HepG2 (cell line): ENCODE measurements around the gene HELZ. TPM values are rescaled to one million over a fixed set of nuclear protein-coding genes. Genes with fewer than 3 reads are reported as not detected.

ENCODE experiments used
- BRD4 ChIP-seq: sonication (generic); formaldehyde crosslinking; IDR thresholded peaks from 2 replicates; pipeline ENCODE4 v1.4.0; 2020; ENCODE audit warnings: missing genetic modification reagents
- CC2D1A ChIP-seq: sonication (generic); formaldehyde crosslinking; IDR thresholded peaks from 2 replicates; pipeline ENCODE4 v1.8.1; 2023; ENCODE audit warnings: mild to moderate bottlenecking, missing genetic modification reagents
- GLMP ChIP-seq: sonication (generic); formaldehyde crosslinking; IDR thresholded peaks from 2 replicates; pipeline ENCODE4 v1.9.0; 2021; ENCODE audit warnings: missing genetic modification reagents, mild to moderate bottlenecking, borderline replicate concordance
- HES4 ChIP-seq: sonication (generic); formaldehyde crosslinking; IDR thresholded peaks from 2 replicates; pipeline ENCODE4 v1.9.0; 2021; ENCODE audit warnings: mild to moderate bottlenecking, missing genetic modification reagents, borderline replicate concordance
- JUNB ChIP-seq: sonication (generic); formaldehyde crosslinking; IDR thresholded peaks from 2 replicates; pipeline ENCODE4 v1.8.0; 2022; ENCODE audit warnings: missing genetic modification reagents, mild to moderate bottlenecking, borderline replicate concordance
- KLF6 ChIP-seq: IDR thresholded peaks from 2 replicates; pipeline ENCODE4 v1.8.0; 2016; ENCODE audit warnings: missing biosample characterization, missing genetic modification reagents
- KLF9 ChIP-seq: IDR thresholded peaks from 2 replicates; pipeline ENCODE4 v1.6.1; 2016; ENCODE audit warnings: low read depth
- NFKBIZ ChIP-seq: IDR thresholded peaks from 2 replicates; pipeline ENCODE4 v1.6.1; 2018; ENCODE audit warnings: missing genetic modification reagents, missing compliant biosample characterization
- POLR2G ChIP-seq: fragments of 200-400 bp; formaldehyde crosslinking; IDR thresholded peaks from 2 replicates; pipeline ENCODE4 v1.6.1; 2018; ENCODE audit warnings: mild to moderate bottlenecking, low read depth, low read length, moderate library complexity
- REL ChIP-seq: sonication (generic); formaldehyde crosslinking; conservative IDR thresholded peaks from 2 replicates; pipeline ENCODE4 v1.8.0; 2022; ENCODE audit warnings: mild to moderate bottlenecking, missing genetic modification reagents, moderate library complexity
- TCF12 ChIP-seq, 2 experiments: fragments of 450-650 bp in 1 of 2; sonication (generic) in 1 of 2; formaldehyde crosslinking in 1 of 2; IDR thresholded peaks; 2 replicates each; pipeline versions ENCODE4 v1.6.1 to v1.8.0; 2017 to 2022; ENCODE audit warnings: antibody characterized with exemption in 1 of 2, mild to moderate bottlenecking in 1 of 2, missing genetic modification reagents in 1 of 2, moderate library complexity in 1 of 2
- TEAD2 ChIP-seq: sonication (generic); formaldehyde crosslinking; IDR thresholded peaks from 2 replicates; pipeline ENCODE4 v1.9.0; 2021; ENCODE audit warnings: missing genetic modification reagents
- TRIM24 ChIP-seq: sonication (generic); formaldehyde crosslinking; IDR thresholded peaks from 2 replicates; pipeline ENCODE4 v1.8.0; 2022; ENCODE audit warnings: mild to moderate bottlenecking, missing genetic modification reagents
- ZNF331 ChIP-seq: sonication (generic); formaldehyde crosslinking; IDR thresholded peaks from 2 replicates; pipeline ENCODE4 v1.4.0; 2020; ENCODE audit warnings: missing genetic modification reagents
- ZNF619 ChIP-seq: sonication (generic); formaldehyde crosslinking; IDR thresholded peaks from 2 replicates; pipeline ENCODE4 v1.4.0; 2020; ENCODE audit warnings: mild to moderate bottlenecking, missing genetic modification reagents
- ZNF639 ChIP-seq: conservative IDR thresholded peaks from 2 replicates; pipeline ENCODE4 v1.6.1; 2018; ENCODE audit warnings: missing genetic modification reagents
- polyA plus RNA-seq, 8 experiments: library from polyadenylated mRNA; depleted of rRNA in 3 of 8; stranded (reverse) in 7 of 8; unstranded in 1 of 8; fragments of >200 nt; fragmentation: Illumina TruSeq in 4 of 8; extraction: Trizol in 4 of 8; gene quantifications; 2 replicates each; pipeline versions ENCODE4 v1.2.1 to v1.2.3, GENCODE V29; 2011 to 2016; ENCODE audit warnings: low read depth in 4 of 8, missing spikeins in 1 of 8, mixed read lengths in 1 of 8; ENCODE audit not compliant: insufficient read depth in 1 of 8
- total RNA-seq, 5 experiments: library from RNA; depleted of rRNA; stranded (reverse); fragments of >200 nt; fragmentation: Illumina TruSeq; extraction: Trizol; gene quantifications; 2 replicates each; pipeline ENCODE4 v1.2.3, GENCODE V29; 2016; ENCODE audit warnings: low read depth in 1 of 5
- TF ChIP-seq, protein P1 (sequence below): sonication (generic); formaldehyde crosslinking; IDR thresholded peaks from 2 replicates; pipeline ENCODE4 v1.8.0; 2022; ENCODE audit warnings: mild to moderate bottlenecking, missing genetic modification reagents, moderate library complexity
- TF ChIP-seq, protein P2 (sequence below): sonication (generic); formaldehyde crosslinking; IDR thresholded peaks from 2 replicates; pipeline ENCODE4 v1.4.0; 2020; ENCODE audit warnings: missing genetic modification reagents, borderline replicate concordance
- TF ChIP-seq, protein P3 (sequence below): IDR thresholded peaks from 2 replicates; pipeline ENCODE4 v1.6.1; 2016; ENCODE audit warnings: mild to moderate bottlenecking

The HELZ gene
- total and polyA plus RNA-seq, 2 of the 13 experiments (the other 11 are each of a cell fraction or from before 2014, with no cell fraction given) = 35.3 to 52.4 TPM

- no peak for TF ChIP-seq GLMP (CRISPR knock-in tag)
- TF ChIP-seq TEAD2 = peak; percentile 43; the same call in 1 of the 2 replicates
- TF ChIP-seq NFKBIZ (CRISPR knock-in tag) = 0 out of 2 replicates have a peak, but pooled peaks have one; percentile 85
- TF ChIP-seq BRD4 = 0 out of 2 replicates have a peak, but pooled peaks have one; percentile 54
- TF ChIP-seq REL (CRISPR knock-in tag) = no peak
- no peak; the same call in 1 of the 2 replicates for TF ChIP-seq KLF6 (CRISPR knock-in tag)
- TF ChIP-seq, protein P1, sequence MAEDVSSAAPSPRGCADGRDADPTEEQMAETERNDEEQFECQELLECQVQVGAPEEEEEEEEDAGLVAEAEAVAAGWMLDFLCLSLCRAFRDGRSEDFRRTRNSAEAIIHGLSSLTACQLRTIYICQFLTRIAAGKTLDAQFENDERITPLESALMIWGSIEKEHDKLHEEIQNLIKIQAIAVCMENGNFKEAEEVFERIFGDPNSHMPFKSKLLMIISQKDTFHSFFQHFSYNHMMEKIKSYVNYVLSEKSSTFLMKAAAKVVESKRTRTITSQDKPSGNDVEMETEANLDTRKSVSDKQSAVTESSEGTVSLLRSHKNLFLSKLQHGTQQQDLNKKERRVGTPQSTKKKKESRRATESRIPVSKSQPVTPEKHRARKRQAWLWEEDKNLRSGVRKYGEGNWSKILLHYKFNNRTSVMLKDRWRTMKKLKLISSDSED (CRISPR knock-in tag) = no peak
- TF ChIP-seq, protein P2, sequence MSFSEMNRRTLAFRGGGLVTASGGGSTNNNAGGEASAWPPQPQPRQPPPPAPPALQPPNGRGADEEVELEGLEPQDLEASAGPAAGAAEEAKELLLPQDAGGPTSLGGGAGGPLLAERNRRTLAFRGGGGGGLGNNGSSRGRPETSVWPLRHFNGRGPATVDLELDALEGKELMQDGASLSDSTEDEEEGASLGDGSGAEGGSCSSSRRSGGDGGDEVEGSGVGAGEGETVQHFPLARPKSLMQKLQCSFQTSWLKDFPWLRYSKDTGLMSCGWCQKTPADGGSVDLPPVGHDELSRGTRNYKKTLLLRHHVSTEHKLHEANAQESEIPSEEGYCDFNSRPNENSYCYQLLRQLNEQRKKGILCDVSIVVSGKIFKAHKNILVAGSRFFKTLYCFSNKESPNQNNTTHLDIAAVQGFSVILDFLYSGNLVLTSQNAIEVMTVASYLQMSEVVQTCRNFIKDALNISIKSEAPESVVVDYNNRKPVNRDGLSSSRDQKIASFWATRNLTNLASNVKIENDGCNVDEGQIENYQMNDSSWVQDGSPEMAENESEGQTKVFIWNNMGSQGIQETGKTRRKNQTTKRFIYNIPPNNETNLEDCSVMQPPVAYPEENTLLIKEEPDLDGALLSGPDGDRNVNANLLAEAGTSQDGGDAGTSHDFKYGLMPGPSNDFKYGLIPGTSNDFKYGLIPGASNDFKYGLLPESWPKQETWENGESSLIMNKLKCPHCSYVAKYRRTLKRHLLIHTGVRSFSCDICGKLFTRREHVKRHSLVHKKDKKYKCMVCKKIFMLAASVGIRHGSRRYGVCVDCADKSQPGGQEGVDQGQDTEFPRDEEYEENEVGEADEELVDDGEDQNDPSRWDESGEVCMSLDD (CRISPR knock-in tag) = peak; percentile 69; the same call in 1 of the 2 replicates
- TF ChIP-seq, protein P3, sequence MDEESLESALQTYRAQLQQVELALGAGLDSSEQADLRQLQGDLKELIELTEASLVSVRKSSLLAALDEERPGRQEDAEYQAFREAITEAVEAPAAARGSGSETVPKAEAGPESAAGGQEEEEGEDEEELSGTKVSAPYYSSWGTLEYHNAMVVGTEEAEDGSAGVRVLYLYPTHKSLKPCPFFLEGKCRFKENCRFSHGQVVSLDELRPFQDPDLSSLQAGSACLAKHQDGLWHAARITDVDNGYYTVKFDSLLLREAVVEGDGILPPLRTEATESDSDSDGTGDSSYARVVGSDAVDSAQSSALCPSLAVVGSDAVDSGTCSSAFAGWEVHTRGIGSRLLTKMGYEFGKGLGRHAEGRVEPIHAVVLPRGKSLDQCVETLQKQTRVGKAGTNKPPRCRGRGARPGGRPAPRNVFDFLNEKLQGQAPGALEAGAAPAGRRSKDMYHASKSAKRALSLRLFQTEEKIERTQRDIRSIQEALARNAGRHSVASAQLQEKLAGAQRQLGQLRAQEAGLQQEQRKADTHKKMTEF (CRISPR knock-in tag) = peak; percentile 89; the same call in 1 of the 2 replicates
- TF ChIP-seq TCF12 (IDR thresholded peaks at IDR 0.05) = no peak
- peak; percentile 78; the same call in 1 of the 2 replicates for TF ChIP-seq TCF12 (CRISPR knock-in tag; IDR thresholded peaks at IDR 0.05)
- TF ChIP-seq ZNF619 (CRISPR knock-in tag) = no peak
- no peak for TF ChIP-seq CC2D1A (CRISPR knock-in tag)
- peak; percentile 58 for TF ChIP-seq ZNF331 (CRISPR knock-in tag)
- TF ChIP-seq JUNB (CRISPR knock-in tag) = peak; percentile 46; the same call in 1 of the 2 replicates
- no peak for TF ChIP-seq HES4 (CRISPR knock-in tag)
- TF ChIP-seq POLR2G = no peak; the same call in 1 of the 2 replicates
- TF ChIP-seq KLF9 (CRISPR knock-in tag) = peak; percentile 89
- TF ChIP-seq TRIM24 (CRISPR knock-in tag) = no peak
- no peak for TF ChIP-seq ZNF639 (CRISPR knock-in tag)
Measured at GRCh38 chr17:67246653-67247415, 1.8 kb upstream of the HELZ start (continued).
